Keratinocyte (primary cell): Measurements from ENCODE around the gene ROPN1L. TPM values are rescaled to one million over a fixed set of nuclear protein-coding genes. Genes with fewer than 3 reads are reported as not detected.

Experiments
- DNase-seq: peaks from one replicate; pipeline ENCODE4 v3.0.0-alpha.2; 2011; ENCODE audit warnings: low read depth, missing footprints, low spot score
- FAIRE-seq: peaks from 2 replicates; lab custom pipeline; 2011; peaks lifted over from hg19 to GRCh38; lab: Jason Lieb, UNC
- H2AFZ ChIP-seq: 2 replicates; pipeline ENCODE4 v1.6.0; 2012; ENCODE audit warnings: low read length, control low read depth, inconsistent platforms; ENCODE audit not compliant: control insufficient read depth
- H3K27ac ChIP-seq: 2 replicates; pipeline ENCODE4 v1.5.1; 2011; ENCODE audit warnings: low read length; ENCODE audit not compliant: control insufficient read depth, insufficient read depth
- H3K27me3 ChIP-seq: 3 replicates; pipeline ENCODE4 v1.6.0; 2011; ENCODE audit warnings: low read length; ENCODE audit not compliant: control insufficient read depth, insufficient read depth; ENCODE audit errors: extremely low read depth
- H3K36me3 ChIP-seq, 2 experiments: 2 replicates in 1 of 2; 3 replicates in 1 of 2; pipeline ENCODE4 v1.5.1; 2011; ENCODE audit warnings: low read length in 2 of 2, mild to moderate bottlenecking in 1 of 2; ENCODE audit not compliant: control insufficient read depth in 2 of 2, insufficient read depth in 2 of 2; ENCODE audit errors: extremely low read depth in 1 of 2
- H3K4me1 ChIP-seq: 3 replicates; pipeline ENCODE4 v1.5.1; 2011; ENCODE audit warnings: low read length; ENCODE audit not compliant: control insufficient read depth, insufficient read depth; ENCODE audit errors: extremely low read depth
- H3K4me2 ChIP-seq: 3 replicates; pipeline ENCODE4 v1.6.0; 2011; ENCODE audit warnings: low read depth, low read length; ENCODE audit not compliant: control insufficient read depth, insufficient read depth; ENCODE audit errors: extremely low read depth
- H3K4me3 ChIP-seq, 3 experiments: fragments of 200-600 bp in 1 of 3; sonication (generic) in 1 of 3; 2 replicates in 2 of 3; 3 replicates in 1 of 3; pipeline ENCODE4 v1.5.1; 2011 to 2016; ENCODE audit warnings: low read length in 3 of 3, mild to moderate bottlenecking in 3 of 3, control low read depth in 2 of 3, inconsistent platforms in 1 of 3, low read depth in 1 of 3, mixed read lengths in 1 of 3, mixed run types in 1 of 3, moderate library complexity in 1 of 3; ENCODE audit not compliant: control insufficient read depth in 2 of 3, insufficient read depth in 2 of 3; ENCODE audit errors: extremely low read depth in 1 of 3
- H3K79me2 ChIP-seq: 2 replicates; pipeline ENCODE4 v1.6.0; 2012; ENCODE audit warnings: low read length; ENCODE audit not compliant: control insufficient read depth, insufficient read depth
- H3K9ac ChIP-seq: 3 replicates; pipeline ENCODE4 v1.6.0; 2011; ENCODE audit warnings: low read length; ENCODE audit not compliant: control insufficient read depth, insufficient read depth; ENCODE audit errors: extremely low read depth
- H3K9me1 ChIP-seq: 3 replicates; pipeline ENCODE4 v1.6.0; 2011; ENCODE audit warnings: low read length; ENCODE audit not compliant: control insufficient read depth, insufficient read depth; ENCODE audit errors: extremely low read depth
- H3K9me3 ChIP-seq: 2 replicates; pipeline ENCODE4 v1.5.1; 2012; ENCODE audit warnings: low read depth, low read length; ENCODE audit not compliant: control insufficient read depth
- H4K20me1 ChIP-seq: 3 replicates; pipeline ENCODE4 v1.6.0; 2011; ENCODE audit warnings: low read length; ENCODE audit not compliant: control insufficient read depth, insufficient read depth; ENCODE audit errors: extremely low read depth
- EZH2 ChIP-seq: IDR thresholded peaks from one replicate; pipeline ENCODE4 v1.6.1; 2012; ENCODE audit warnings: inconsistent platforms, mild to moderate bottlenecking, low read length, moderate library complexity
- dilution Hi-C: fragments of 300-500 bp; cut with MboI; formaldehyde crosslinking; loops from one replicate; pipeline ENCODE4 v1.7.0; 2020; ENCODE audit warnings: low sequenced_read_pairs; ENCODE audit not compliant: extremely low pct_ligation_motif_present
- polyA plus RNA-seq, 5 experiments: library from polyadenylated mRNA; depleted of rRNA in 3 of 5; stranded (reverse) in 3 of 5; stranded (forward) in 1 of 5; unstranded in 1 of 5; fragments of >200 nt; gene quantifications; 1 replicate in 1 of 5; 2 replicates in 3 of 5; 3 replicates in 1 of 5; pipeline versions ENCODE4 v1.2.1 to v1.2.3, GENCODE V29; 2011 to 2012; ENCODE audit warnings: missing spikeins in 2 of 5, low read depth in 1 of 5, low replicate concordance in 1 of 5
- TF ChIP-seq, protein P1 (sequence below), 3 experiments: IDR thresholded peaks in 1 of 3; conservative IDR thresholded peaks in 1 of 3; optimal IDR thresholded peaks in 1 of 3; 2 replicates in 2 of 3; 3 replicates in 1 of 3; pipeline versions ENCODE3 to v1.5.1; 2011; ENCODE audit warnings: low read length in 3 of 3, mild to moderate bottlenecking in 3 of 3, moderate library complexity in 2 of 3, control low read depth in 1 of 3, inconsistent platforms in 1 of 3; ENCODE audit not compliant: insufficient read depth in 2 of 3; ENCODE audit errors: extremely low read depth in 1 of 3

Gene ROPN1L
- polyA plus RNA-seq, 1 donor (not counting 4 experiments of a cell fraction or from before 2014, with no cell fraction given), result not detected

DNA sequence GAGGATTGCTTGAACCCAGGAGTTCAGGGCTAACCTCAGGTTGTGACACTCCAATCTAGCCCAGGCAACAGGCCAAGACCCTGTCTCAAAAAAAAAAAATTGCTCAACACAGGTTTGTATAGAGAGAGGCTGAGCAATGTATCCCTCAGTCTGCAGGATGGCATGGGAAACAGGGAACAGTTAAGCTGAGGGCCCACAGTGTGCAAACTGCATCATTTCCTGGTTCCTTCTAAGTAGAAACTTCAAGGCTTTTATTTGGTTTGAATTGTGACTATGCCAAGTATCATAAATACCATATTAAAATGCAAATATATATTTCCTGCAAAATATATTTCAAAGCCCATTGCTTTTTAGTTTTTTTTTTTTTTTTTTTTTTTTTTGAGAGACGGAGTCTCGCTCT, 13.7 kb upstream of the ROPN1L start:
- no peaks in the 10 kb centered on the region for H3K79me2 ChIP-seq
- TF ChIP-seq, protein P1, sequence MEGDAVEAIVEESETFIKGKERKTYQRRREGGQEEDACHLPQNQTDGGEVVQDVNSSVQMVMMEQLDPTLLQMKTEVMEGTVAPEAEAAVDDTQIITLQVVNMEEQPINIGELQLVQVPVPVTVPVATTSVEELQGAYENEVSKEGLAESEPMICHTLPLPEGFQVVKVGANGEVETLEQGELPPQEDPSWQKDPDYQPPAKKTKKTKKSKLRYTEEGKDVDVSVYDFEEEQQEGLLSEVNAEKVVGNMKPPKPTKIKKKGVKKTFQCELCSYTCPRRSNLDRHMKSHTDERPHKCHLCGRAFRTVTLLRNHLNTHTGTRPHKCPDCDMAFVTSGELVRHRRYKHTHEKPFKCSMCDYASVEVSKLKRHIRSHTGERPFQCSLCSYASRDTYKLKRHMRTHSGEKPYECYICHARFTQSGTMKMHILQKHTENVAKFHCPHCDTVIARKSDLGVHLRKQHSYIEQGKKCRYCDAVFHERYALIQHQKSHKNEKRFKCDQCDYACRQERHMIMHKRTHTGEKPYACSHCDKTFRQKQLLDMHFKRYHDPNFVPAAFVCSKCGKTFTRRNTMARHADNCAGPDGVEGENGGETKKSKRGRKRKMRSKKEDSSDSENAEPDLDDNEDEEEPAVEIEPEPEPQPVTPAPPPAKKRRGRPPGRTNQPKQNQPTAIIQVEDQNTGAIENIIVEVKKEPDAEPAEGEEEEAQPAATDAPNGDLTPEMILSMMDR (optimal IDR thresholded peaks at IDR 0.05 in 1 of 3, IDR thresholded peaks at IDR 0.05 in 1 of 3, conservative IDR thresholded peaks at IDR 0.05 in 1 of 3; ENCODE audit: extremely low read depth in 1 of 3, insufficient read depth in 2 of 3, low read length in 3 of 3), result no peak
- TF ChIP-seq EZH2, result no peak
- H3K9me3 ChIP-seq, result no peaks in the 10 kb centered on the region
- dilution Hi-C loops, result no loop called here
- H4K20me1 ChIP-seq, result no peaks in the 10 kb centered on the region
- FAIRE-seq (no peak), DNase-seq (no peak)
- H3K9ac ChIP-seq, result no peak overlapping the region
- H3K27ac ChIP-seq, result no peak overlapping the region
- no peak overlapping the region for H3K4me2 ChIP-seq
- no peak overlapping the region for H3K4me3 ChIP-seq
- peaks cover 30 to 31% of the 10 kb centered on the region in 2 experiments for H3K36me3 ChIP-seq
- no peaks in the 10 kb centered on the region for H3K9me1 ChIP-seq
- H3K4me1 ChIP-seq, result no peaks in the 10 kb centered on the region
- no peak overlapping the region for H2AFZ ChIP-seq
- no peaks in the 10 kb centered on the region for H3K27me3 ChIP-seq

DNA sequence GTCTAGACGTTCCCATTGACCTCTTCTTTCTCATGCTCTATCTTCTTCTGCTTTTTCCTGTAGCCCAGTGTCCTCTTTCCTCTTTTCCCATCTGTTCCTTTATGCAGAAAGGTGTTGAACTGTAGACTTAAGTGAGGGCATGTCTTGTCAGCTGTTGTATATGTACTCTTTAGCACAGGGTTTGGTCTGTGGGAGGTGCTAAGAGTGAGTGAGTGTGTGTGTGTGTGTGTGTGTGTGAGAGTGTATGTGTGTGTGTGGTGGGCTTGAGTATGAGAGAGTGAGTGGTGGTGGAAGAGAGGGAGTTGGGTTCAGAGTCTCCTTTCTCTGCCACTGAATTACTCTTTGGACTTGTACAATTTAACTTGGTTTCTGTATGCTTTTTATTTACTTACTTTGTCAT, 10.3 kb upstream of the ROPN1L start:
- H2AFZ ChIP-seq, result no peak overlapping the region
- no peak for DNase-seq
- no peak overlapping the region for H3K27ac ChIP-seq
- no peak overlapping the region for H3K4me2 ChIP-seq
- H3K27me3 ChIP-seq, result no peaks in the 10 kb centered on the region
- H4K20me1 ChIP-seq, result no peaks in the 10 kb centered on the region
- FAIRE-seq, result no peak
- H3K9me3 ChIP-seq, result no peaks in the 10 kb centered on the region
- dilution Hi-C loops, result no loop called here
- no peaks in the 10 kb centered on the region for H3K79me2 ChIP-seq
- H3K36me3 ChIP-seq, result peaks cover 29 to 37% of the 10 kb centered on the region in 2 experiments
- H3K9me1 ChIP-seq, result no peaks in the 10 kb centered on the region
- no peak overlapping the region for H3K4me3 ChIP-seq
- TF ChIP-seq, protein P1 (optimal IDR thresholded peaks at IDR 0.05 in 1 of 3, IDR thresholded peaks at IDR 0.05 in 1 of 3, conservative IDR thresholded peaks at IDR 0.05 in 1 of 3; ENCODE audit: extremely low read depth in 1 of 3, insufficient read depth in 2 of 3, low read length in 3 of 3), result no peak
- TF ChIP-seq EZH2, result no peak
- no peak overlapping the region for H3K9ac ChIP-seq
- no peaks in the 10 kb centered on the region for H3K4me1 ChIP-seq
